A673 (cell line): ENCODE data around the gene MRS2. TPM values are rescaled to one million over a fixed set of nuclear protein-coding genes. Genes with fewer than 3 reads are reported as not detected.

Source experiments
- BruUV-seq: library from RNA; stranded (reverse); fragments of 400-500 nt; replicated peaks from 2 replicates; lab custom pipeline; 2021; lab: Mats Ljungman, UMichigan
- CTCF ChIA-PET: fragments of 300-600 bp; sonication (Branson Sonifier 250); formaldehyde crosslinking; loops from one replicate; lab custom pipeline; 2022; ENCODE audit warnings: antibody characterized with exemption; lab: Charles Lee
- POLR2A ChIA-PET: fragments of 300-600 bp; sonication (Branson Sonifier 250); formaldehyde crosslinking; loops from one replicate; lab custom pipeline; 2022; ENCODE audit warnings: antibody characterized with exemption; ENCODE audit not compliant: low non-redundant PET; lab: Charles Lee
- DNase-seq: peaks from one replicate; pipeline ENCODE4 v3.0.0-alpha.2; 2015; ENCODE audit warnings: low spot score
- H3K27ac ChIP-seq: fragments of 200-600 bp; sonication (generic); 2 replicates; pipeline ENCODE4 v1.5.1; 2016; ENCODE audit warnings: mixed run types, low read depth, mild to moderate bottlenecking, mixed read lengths, antibody characterized with exemption, low read length; ENCODE audit not compliant: poor library complexity, severe bottlenecking
- H3K27me3 ChIP-seq: fragments of 200-600 bp; sonication (generic); replicated peaks from 2 replicates; pipeline ENCODE4 v1.6.1; 2017; ENCODE audit warnings: mixed run types, low read depth, mild to moderate bottlenecking, mixed read lengths, antibody characterized with exemption, low read length; ENCODE audit not compliant: insufficient read depth, poor library complexity
- H3K36me3 ChIP-seq: fragments of 200-600 bp; sonication (generic); 2 replicates; pipeline ENCODE4 v1.6.1; 2016; ENCODE audit warnings: mixed run types, mild to moderate bottlenecking, mixed read lengths, antibody characterized with exemption, low read length; ENCODE audit not compliant: insufficient read depth, poor library complexity, severe bottlenecking
- H3K4me1 ChIP-seq: fragments of 200-600 bp; sonication (generic); 2 replicates; pipeline ENCODE4 v1.6.1; 2017; ENCODE audit warnings: mixed run types, mild to moderate bottlenecking, mixed read lengths, antibody characterized with exemption, low read length; ENCODE audit not compliant: insufficient read depth, poor library complexity, severe bottlenecking
- H3K4me3 ChIP-seq: fragments of 200-600 bp; sonication (generic); 2 replicates; pipeline ENCODE4 v1.5.1; 2016; ENCODE audit warnings: low read depth, mixed run types, mild to moderate bottlenecking, mixed read lengths, low read length; ENCODE audit not compliant: poor library complexity, severe bottlenecking
- H3K9me3 ChIP-seq: fragments of 200-600 bp; sonication (generic); 2 replicates; pipeline ENCODE4 v1.6.1; 2016; ENCODE audit warnings: mixed run types, low read depth, mild to moderate bottlenecking, mixed read lengths, antibody characterized with exemption, low read length; ENCODE audit not compliant: poor library complexity, severe bottlenecking
- CTCF ChIP-seq: fragments of 300-800, 200-600 bp; sonication (generic); conservative IDR thresholded peaks from 2 replicates; pipeline ENCODE4 v1.5.1; 2017; ENCODE audit warnings: low read depth, mild to moderate bottlenecking, antibody characterized with exemption, low read length, moderate library complexity, mixed read lengths
- EZH2 ChIP-seq: fragments of 200-600 bp; sonication (generic); IDR thresholded peaks from 2 replicates; pipeline ENCODE4 v1.6.1; 2017; ENCODE audit warnings: borderline replicate concordance, low read depth, mild to moderate bottlenecking, mixed read lengths, antibody characterized with exemption, low read length; ENCODE audit not compliant: poor library complexity, severe bottlenecking
- intact Hi-C: fragments of 100-400 bp; cut with micrococcal nuclease; formaldehyde crosslinking; loops from one replicate; pipeline ENCODE4 v1.10.0; 2022; ENCODE audit not compliant: unreplicated experiment
- total RNA-seq: library from RNA; stranded (reverse); gene quantifications from 2 replicates; pipeline ENCODE4 v1.2.3, GENCODE V29; 2021

Gene MRS2
- total RNA-seq, 1 experiment from 2014 or later, result 46.6 TPM

- CTCF ChIA-PET, result interaction anchor here (1.2 kb wide), 1 partner anchor 93 kb away, joined by 3 read pairs; no protein-coding TSS in a partner anchor
- Histone ChIP-seq H3K4me3 (no peak overlapping the region), H3K4me1 (peaks cover 58% of the 10 kb centered on the region), H3K36me3 (no peaks in the 10 kb centered on the region), H3K27me3 (no peaks in the 10 kb centered on the region), H3K27ac (peak overlapping the region; percentile 87), H3K9me3 (peaks cover 5% of the 10 kb centered on the region)
- intact Hi-C loops, result no loop called here
- POLR2A ChIA-PET, result no interaction called here
- no peak for TF ChIP-seq CTCF
- no peak for TF ChIP-seq EZH2
- DNase-seq, result peak; percentile 92
- BruUV-seq, result no TSS peak
These were observed 25.9 kb upstream of the MRS2 start for GRCh38 chr6:24376871-24377270.

GRCh38 chr6:24378473-24379097, 24.2 kb upstream of the MRS2 start:
- intact Hi-C loops, result no loop called here
- BruUV-seq, result no TSS peak
- Histone ChIP-seq H3K27me3 (no peaks in the 10 kb centered on the region), H3K4me1 (peaks cover 73% of the 10 kb centered on the region), H3K4me3 (no peak overlapping the region), H3K9me3 (no peaks in the 10 kb centered on the region), H3K27ac (peak overlapping the region; percentile 87), H3K36me3 (no peaks in the 10 kb centered on the region)
- TF ChIP-seq CTCF (no peak), EZH2 (no peak)
- ChIA-PET CTCF (no interaction called here), POLR2A (no interaction called here)
- DNase-seq, result no peak

- no peaks in the 10 kb centered on the region for H3K36me3 ChIP-seq
- DNase-seq, result peak; percentile 97
- H3K4me1 ChIP-seq, result peaks cover 52% of the 10 kb centered on the region
- BruUV-seq, result no TSS peak
- POLR2A ChIA-PET, result interaction anchor here (0.6 to 1.2 kb wide), 5 partner anchors 61 to 338 kb away, joined by 13 to 35 read pairs (median 19); no protein-coding TSS in a partner anchor
- intact Hi-C loops, result loop anchor here (1.0 to 5.0 kb wide), 3 partner anchors 21 to 319 kb away; no protein-coding TSS in a partner anchor
- H3K9me3 ChIP-seq, result no peaks in the 10 kb centered on the region
- TF ChIP-seq EZH2 (no peak), CTCF (no peak)
- no peak overlapping the region for H3K4me3 ChIP-seq
- H3K27me3 ChIP-seq, result no peaks in the 10 kb centered on the region
- peak overlapping the region; percentile 99 for H3K27ac ChIP-seq
- CTCF ChIA-PET, result interaction anchor here (0.6 to 1.2 kb wide), 5 partner anchors 13 to 102 kb away, joined by 3 to 11 read pairs (median 6); no protein-coding TSS in a partner anchor
These were observed 21.1 kb upstream of the MRS2 start for GRCh38 chr6:24381476-24382219.
